GM12801 (cell line): ENCODE results near the gene ORM1.

Experiments
- TF ChIP-seq, protein P1 (sequence below): IDR thresholded peaks from one replicate; pipeline ENCODE4 v1.5.1; 2011; ENCODE audit warnings: control low read depth; ENCODE audit not compliant: insufficient read length; ENCODE audit errors: extremely low read depth

ORM1 gene

DNA sequence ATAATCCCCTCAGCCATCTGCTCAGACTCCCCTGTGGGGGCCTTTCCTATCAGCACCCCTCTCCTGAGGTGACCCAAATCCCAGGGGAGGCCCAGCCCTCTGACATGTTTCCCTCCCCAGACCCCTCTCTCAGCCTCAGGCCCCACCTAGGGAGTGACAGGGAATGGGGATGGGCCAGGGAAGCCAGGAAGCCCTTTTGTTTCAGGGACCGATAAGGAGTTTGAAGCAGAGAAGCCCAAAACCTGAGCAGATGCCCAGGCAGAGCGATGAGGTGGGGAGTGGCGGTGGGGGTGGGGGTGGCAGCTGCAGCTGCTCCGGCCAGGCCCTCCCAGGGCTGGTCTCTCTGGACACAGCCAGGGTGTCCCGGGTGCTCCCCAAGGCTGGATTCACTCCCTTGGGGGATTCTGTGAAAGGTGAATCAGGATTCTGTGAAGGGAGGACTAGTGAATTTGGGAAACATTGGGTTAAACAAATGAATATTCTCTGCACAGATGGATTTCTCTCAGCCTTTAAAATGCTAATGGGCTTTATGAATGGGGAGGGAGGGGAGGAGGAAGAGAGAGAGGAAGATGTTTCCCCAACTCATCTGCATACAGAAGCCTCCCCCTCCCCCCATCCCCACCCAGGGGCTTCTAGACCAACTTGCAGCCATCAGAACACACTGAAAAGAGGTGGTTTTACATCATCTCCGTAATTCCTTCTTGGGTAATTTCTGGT, 47.5 kb downstream of the ORM1 start:
- TF ChIP-seq, protein P1, sequence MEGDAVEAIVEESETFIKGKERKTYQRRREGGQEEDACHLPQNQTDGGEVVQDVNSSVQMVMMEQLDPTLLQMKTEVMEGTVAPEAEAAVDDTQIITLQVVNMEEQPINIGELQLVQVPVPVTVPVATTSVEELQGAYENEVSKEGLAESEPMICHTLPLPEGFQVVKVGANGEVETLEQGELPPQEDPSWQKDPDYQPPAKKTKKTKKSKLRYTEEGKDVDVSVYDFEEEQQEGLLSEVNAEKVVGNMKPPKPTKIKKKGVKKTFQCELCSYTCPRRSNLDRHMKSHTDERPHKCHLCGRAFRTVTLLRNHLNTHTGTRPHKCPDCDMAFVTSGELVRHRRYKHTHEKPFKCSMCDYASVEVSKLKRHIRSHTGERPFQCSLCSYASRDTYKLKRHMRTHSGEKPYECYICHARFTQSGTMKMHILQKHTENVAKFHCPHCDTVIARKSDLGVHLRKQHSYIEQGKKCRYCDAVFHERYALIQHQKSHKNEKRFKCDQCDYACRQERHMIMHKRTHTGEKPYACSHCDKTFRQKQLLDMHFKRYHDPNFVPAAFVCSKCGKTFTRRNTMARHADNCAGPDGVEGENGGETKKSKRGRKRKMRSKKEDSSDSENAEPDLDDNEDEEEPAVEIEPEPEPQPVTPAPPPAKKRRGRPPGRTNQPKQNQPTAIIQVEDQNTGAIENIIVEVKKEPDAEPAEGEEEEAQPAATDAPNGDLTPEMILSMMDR = no peak

GRCh38 chr9:114370968-114371320, 48.0 kb downstream of the ORM1 start:
- TF ChIP-seq, protein P1 = no peak

DNA sequence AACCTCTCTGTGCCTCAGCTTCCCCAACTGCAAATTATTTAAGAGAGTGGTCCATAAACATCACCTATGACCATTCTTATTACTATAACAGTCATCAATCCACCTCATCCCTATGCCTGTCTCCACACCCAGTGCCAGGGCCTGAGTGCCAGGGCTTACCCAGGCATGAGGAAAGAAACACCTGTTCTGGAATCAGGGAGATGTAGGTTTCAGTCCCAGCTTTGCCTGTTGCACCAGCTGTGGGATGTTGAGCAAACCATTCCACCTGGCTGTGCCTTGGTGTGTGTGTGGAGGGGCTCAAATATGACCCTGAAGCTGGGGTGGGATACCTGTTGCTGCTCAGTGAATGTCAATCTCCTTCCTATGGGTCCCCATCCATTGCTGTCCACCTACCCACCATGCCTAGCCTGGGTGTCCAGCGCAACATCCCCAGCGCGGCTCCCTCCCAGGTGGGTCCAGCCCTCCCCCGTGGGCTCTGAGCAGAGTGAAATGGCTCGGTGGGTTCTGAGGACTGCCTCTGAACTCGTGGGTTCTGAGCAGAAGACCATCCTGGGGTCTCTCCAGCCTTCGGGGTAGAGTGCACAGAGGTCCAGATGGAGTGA, 48.5 kb downstream of the ORM1 start:
- TF ChIP-seq, protein P1 = no peak

- TF ChIP-seq, protein P1 = no peak
Observed at GRCh38 chr9:114371973-114372917, 49.3 kb downstream of the ORM1 start.

GRCh38 chr9:114372921-114373448, 50.1 kb downstream of the ORM1 start:
- TF ChIP-seq, protein P1 = no peak

GRCh38 chr9:114373960-114374730, 51.2 kb downstream of the ORM1 start:
- TF ChIP-seq, protein P1 = no peak
